Ishikawa (cell line): Measurements from ENCODE around the gene RPS6KA1.

ENCODE experiments used
- CREB1 ChIP-seq: IDR thresholded peaks from 2 replicates; pipeline ENCODE4 v1.6.1; 2012; ENCODE audit warnings: low read depth
- EP300 ChIP-seq: IDR thresholded peaks from 2 replicates; pipeline ENCODE4 v1.6.1; 2012; ENCODE audit warnings: borderline replicate concordance
- MAX ChIP-seq: IDR thresholded peaks from 2 replicates; pipeline ENCODE4 v1.6.1; 2012
- NFIC ChIP-seq: IDR thresholded peaks from 2 replicates; pipeline ENCODE4 v1.6.1; 2012
- TAF1 ChIP-seq: IDR thresholded peaks from 2 replicates; pipeline ENCODE4 v1.6.1; 2012; ENCODE audit warnings: low read depth, mild to moderate bottlenecking
- TEAD4 ChIP-seq: IDR thresholded peaks from 2 replicates; pipeline ENCODE4 v1.6.1; 2012
- USF1 ChIP-seq: IDR thresholded peaks from 2 replicates; pipeline ENCODE4 v1.6.1; 2012
- YY1 ChIP-seq: IDR thresholded peaks from 2 replicates; pipeline ENCODE4 v1.6.1; 2012; ENCODE audit warnings: low read depth
- TF ChIP-seq, protein P1 (sequence below): IDR thresholded peaks from 2 replicates; pipeline ENCODE4 v1.6.1; 2012; ENCODE audit warnings: low read depth, mild to moderate bottlenecking

DNA sequence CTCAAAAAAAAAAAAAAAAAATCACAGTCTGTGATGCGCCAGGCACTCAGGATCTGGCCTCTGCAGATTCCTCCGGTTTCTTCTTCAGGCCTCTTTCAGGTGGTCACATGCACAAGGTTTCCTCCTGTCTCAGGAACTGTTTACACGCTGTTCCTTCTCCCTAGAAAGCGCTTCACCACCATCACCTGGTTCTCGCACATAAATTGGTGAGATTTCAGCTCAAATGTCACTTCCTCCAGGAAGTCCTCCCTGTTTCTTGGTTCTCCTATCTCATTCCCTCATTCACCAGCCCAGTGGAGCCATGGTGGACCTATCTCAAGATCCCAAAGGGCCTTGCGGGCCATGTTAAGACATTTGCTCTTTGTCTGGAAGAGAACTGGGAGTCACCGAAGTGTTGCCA, 30.7 kb upstream of the RPS6KA1 start:
- TF ChIP-seq, protein P1, sequence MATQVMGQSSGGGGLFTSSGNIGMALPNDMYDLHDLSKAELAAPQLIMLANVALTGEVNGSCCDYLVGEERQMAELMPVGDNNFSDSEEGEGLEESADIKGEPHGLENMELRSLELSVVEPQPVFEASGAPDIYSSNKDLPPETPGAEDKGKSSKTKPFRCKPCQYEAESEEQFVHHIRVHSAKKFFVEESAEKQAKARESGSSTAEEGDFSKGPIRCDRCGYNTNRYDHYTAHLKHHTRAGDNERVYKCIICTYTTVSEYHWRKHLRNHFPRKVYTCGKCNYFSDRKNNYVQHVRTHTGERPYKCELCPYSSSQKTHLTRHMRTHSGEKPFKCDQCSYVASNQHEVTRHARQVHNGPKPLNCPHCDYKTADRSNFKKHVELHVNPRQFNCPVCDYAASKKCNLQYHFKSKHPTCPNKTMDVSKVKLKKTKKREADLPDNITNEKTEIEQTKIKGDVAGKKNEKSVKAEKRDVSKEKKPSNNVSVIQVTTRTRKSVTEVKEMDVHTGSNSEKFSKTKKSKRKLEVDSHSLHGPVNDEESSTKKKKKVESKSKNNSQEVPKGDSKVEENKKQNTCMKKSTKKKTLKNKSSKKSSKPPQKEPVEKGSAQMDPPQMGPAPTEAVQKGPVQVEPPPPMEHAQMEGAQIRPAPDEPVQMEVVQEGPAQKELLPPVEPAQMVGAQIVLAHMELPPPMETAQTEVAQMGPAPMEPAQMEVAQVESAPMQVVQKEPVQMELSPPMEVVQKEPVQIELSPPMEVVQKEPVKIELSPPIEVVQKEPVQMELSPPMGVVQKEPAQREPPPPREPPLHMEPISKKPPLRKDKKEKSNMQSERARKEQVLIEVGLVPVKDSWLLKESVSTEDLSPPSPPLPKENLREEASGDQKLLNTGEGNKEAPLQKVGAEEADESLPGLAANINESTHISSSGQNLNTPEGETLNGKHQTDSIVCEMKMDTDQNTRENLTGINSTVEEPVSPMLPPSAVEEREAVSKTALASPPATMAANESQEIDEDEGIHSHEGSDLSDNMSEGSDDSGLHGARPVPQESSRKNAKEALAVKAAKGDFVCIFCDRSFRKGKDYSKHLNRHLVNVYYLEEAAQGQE, result no peak
- no peak for TF ChIP-seq TAF1
- no peak for TF ChIP-seq TEAD4
- no peak for TF ChIP-seq USF1
- TF ChIP-seq EP300, result no peak
- no peak for TF ChIP-seq NFIC
- TF ChIP-seq YY1, result no peak
- no peak for TF ChIP-seq MAX
- TF ChIP-seq CREB1, result no peak
